HUES48 (cell line): Measurements from ENCODE around the gene CHST15.

ENCODE experiments used
- H3K27ac ChIP-seq: one replicate; pipeline ENCODE4 v1.7.0; 2013; ENCODE audit warnings: low read depth, low read length, inconsistent platforms
- H3K27me3 ChIP-seq: 2 replicates; pipeline ENCODE4 v1.6.1; 2013; ENCODE audit warnings: mild to moderate bottlenecking, low read length; ENCODE audit not compliant: control insufficient read depth, insufficient read depth
- H3K36me3 ChIP-seq: 2 replicates; pipeline ENCODE4 v1.6.1; 2013; ENCODE audit warnings: low read length; ENCODE audit not compliant: control insufficient read depth, insufficient read depth
- H3K4me1 ChIP-seq: 2 replicates; pipeline ENCODE4 v1.6.1; 2013; ENCODE audit warnings: mild to moderate bottlenecking, low read length; ENCODE audit not compliant: control insufficient read depth, insufficient read depth
- H3K4me3 ChIP-seq: 2 replicates; pipeline ENCODE4 v1.5.1; 2013; ENCODE audit warnings: mild to moderate bottlenecking, low read depth, low read length
- H3K9ac ChIP-seq: 2 replicates; pipeline ENCODE4 v1.6.1; 2013; ENCODE audit warnings: mild to moderate bottlenecking, low read depth, low read length, moderate library complexity
- H3K9me3 ChIP-seq: 2 replicates; pipeline ENCODE4 v1.6.1; 2013; ENCODE audit warnings: low read length; ENCODE audit not compliant: control insufficient read depth, insufficient read depth

The CHST15 gene

GRCh38 chr10:124071141-124071540 is 22.3 kb downstream of the CHST15 start:
- Histone ChIP-seq H3K36me3 (no peaks in the 10 kb centered on the region), H3K9me3 (no peaks in the 10 kb centered on the region), H3K4me1 (peaks cover 46% of the 10 kb centered on the region), H3K27me3 (no peaks in the 10 kb centered on the region), H3K4me3 (no peak overlapping the region), H3K27ac (no peak overlapping the region), H3K9ac (no peak overlapping the region)

DNA sequence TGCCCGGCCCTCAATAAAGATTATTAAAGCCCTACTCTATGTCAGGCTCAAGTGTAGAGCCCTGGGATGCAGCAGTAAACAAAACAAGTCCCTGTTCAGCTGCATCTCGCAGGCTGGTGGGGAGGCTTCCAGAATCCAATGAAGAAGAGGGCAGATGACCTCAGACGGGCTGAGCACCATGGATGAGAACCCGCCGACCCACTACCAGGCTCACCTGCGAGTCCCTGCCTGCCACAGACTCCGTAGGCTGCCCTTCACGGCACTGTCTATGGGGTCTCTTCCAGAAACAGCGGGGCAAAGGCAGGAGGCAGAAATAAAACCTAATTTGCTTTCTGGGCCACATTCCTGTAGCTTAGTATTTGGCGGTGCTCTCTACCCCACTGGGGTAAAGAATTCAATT is 22.7 kb downstream of the CHST15 start:
- Histone ChIP-seq H3K9me3 (no peaks in the 10 kb centered on the region), H3K27ac (no peak overlapping the region), H3K9ac (no peak overlapping the region), H3K4me1 (peaks cover 46% of the 10 kb centered on the region), H3K36me3 (no peaks in the 10 kb centered on the region), H3K27me3 (no peaks in the 10 kb centered on the region), H3K4me3 (no peak overlapping the region)

DNA sequence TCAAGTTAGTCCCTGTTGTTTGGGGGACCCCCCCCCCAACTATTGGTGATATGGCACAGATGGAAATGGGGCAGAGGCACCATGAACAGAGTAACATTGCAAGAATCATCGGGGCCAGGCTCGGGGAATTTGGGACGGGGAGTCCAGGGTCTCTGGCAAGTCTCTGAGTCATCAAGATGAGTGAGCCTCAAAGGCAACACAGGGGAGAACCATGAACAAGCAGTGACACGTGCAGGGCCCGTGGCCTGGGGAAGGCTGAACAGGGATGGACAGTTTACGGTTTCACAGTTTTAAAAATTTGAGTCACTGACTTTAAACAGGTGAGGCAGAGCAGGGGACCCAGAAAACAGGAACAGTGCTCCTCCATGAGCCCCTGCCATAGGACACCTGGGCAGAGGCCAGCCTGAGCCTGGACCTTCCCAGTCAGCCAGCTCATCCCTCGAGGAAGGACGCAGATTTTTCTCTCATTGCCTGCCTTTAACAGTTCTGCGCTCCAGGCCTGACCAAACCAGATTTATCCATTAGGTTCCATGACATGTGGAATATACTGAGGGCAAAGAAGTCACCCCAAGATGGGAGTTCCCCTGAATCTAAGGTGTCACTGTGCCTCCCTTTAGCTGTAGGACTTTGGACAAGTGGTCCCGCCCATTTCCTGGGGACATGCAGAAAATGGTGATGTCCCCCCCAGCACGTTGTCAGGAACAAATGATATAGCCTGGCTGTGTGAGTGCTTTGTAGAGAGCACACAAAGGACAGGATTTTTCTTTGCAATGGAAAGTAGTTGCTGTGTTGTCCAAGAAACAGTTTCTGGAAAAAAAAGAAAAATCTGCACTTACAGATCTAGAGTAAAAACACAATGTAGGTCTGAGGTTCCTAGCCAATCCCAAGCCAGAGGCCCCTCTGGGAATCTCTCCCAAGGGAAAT is 23.8 kb downstream of the CHST15 start:
- H3K27me3 ChIP-seq, result no peaks in the 10 kb centered on the region
- no peak overlapping the region for H3K27ac ChIP-seq
- H3K9ac ChIP-seq, result no peak overlapping the region
- no peaks in the 10 kb centered on the region for H3K36me3 ChIP-seq
- H3K4me1 ChIP-seq, result peaks cover 48% of the 10 kb centered on the region
- H3K9me3 ChIP-seq, result no peaks in the 10 kb centered on the region
- no peak overlapping the region for H3K4me3 ChIP-seq

DNA sequence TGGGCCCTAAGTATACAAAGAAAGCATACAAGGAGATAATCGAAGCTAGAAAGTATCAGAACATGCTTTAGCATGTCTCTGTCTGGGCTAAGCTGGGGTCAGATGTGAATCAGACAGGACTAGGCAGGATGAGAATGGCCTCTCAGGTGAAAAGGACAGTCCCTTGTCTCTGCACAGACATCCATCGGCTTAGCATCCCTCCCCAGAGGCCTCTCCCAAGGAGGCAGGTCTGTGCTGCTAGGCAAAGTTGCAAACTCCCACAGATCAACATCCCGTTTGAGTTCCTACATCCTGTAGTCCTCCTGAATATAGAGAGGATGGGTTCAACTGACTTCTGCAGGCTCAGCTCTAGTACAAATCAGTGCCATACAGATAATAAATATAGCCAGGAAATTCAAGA is 24.5 kb downstream of the CHST15 start:
- no peaks in the 10 kb centered on the region for H3K9me3 ChIP-seq
- H3K27ac ChIP-seq, result no peak overlapping the region
- no peak overlapping the region for H3K4me3 ChIP-seq
- no peaks in the 10 kb centered on the region for H3K36me3 ChIP-seq
- peaks cover 48% of the 10 kb centered on the region for H3K4me1 ChIP-seq
- no peaks in the 10 kb centered on the region for H3K27me3 ChIP-seq
- H3K9ac ChIP-seq, result no peak overlapping the region

- H3K36me3 ChIP-seq, result no peaks in the 10 kb centered on the region
- no peak overlapping the region for H3K4me3 ChIP-seq
- no peaks in the 10 kb centered on the region for H3K9me3 ChIP-seq
- no peak overlapping the region for H3K9ac ChIP-seq
- H3K27ac ChIP-seq, result no peak overlapping the region
- peaks cover 48% of the 10 kb centered on the region for H3K4me1 ChIP-seq
- no peaks in the 10 kb centered on the region for H3K27me3 ChIP-seq
Observed at GRCh38 chr10:124067825-124068400, 25.5 kb downstream of the CHST15 start.

GRCh38 chr10:124066781-124067714 is 26.4 kb downstream of the CHST15 start:
- Histone ChIP-seq H3K4me3 (no peak overlapping the region), H3K4me1 (peaks cover 45% of the 10 kb centered on the region), H3K9ac (no peak overlapping the region), H3K27me3 (no peaks in the 10 kb centered on the region), H3K9me3 (no peaks in the 10 kb centered on the region), H3K27ac (peak overlapping the region; percentile 9), H3K36me3 (no peaks in the 10 kb centered on the region)

- Histone ChIP-seq H3K9me3 (no peaks in the 10 kb centered on the region), H3K9ac (0 out of 2 replicates have a peak overlapping the region, but pooled peaks have one; percentile 42), H3K36me3 (no peaks in the 10 kb centered on the region), H3K4me1 (peaks cover 39% of the 10 kb centered on the region), H3K27ac (peak overlapping the region; percentile 40), H3K27me3 (no peaks in the 10 kb centered on the region), H3K4me3 (no peak overlapping the region)
Observed at GRCh38 chr10:124066126-124066700, 27.2 kb downstream of the CHST15 start.

DNA sequence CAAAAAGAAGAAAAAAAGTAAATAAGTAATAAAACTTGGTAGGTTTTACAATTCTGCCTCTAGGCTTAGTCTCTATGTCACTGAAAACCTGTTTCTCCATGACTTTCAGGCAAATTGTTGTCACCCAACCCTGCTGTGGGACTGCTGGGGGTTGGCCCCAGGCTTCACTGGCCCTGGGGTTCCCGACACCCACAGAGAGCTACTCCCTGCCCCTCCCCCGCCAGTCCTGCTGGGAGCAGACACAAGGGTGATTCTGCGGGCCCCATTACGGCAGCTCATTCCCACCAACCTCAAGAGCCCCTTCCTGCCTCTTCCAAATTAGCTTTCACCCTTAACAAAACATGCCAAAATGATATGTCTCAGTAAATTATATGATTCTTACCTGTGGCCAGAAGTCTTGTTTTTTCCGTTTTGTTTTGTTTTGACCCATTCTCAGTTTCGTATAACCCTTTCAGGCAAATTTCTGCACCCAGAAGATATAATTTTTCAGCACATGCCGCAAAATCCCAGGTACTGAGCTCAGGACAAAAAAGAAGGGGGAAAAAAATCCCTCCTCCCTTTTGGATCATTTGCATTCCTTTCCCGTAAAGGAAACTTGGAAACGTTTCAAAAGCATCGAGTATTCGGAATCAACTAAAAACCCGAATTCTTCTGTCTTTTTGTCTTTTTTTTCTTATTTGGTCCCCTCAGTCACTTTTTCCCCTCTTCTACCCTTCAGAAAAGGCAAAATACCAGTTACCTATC is 27.8 kb downstream of the CHST15 start:
- Histone ChIP-seq H3K27ac (peak overlapping the region; percentile 40), H3K36me3 (no peaks in the 10 kb centered on the region), H3K9ac (peak overlapping the region; percentile 42; the same call in 1 of the 2 replicates), H3K9me3 (no peaks in the 10 kb centered on the region), H3K4me3 (peak overlapping the region; percentile 27; the same call in 1 of the 2 replicates), H3K27me3 (no peaks in the 10 kb centered on the region), H3K4me1 (peaks cover 38% of the 10 kb centered on the region)

DNA sequence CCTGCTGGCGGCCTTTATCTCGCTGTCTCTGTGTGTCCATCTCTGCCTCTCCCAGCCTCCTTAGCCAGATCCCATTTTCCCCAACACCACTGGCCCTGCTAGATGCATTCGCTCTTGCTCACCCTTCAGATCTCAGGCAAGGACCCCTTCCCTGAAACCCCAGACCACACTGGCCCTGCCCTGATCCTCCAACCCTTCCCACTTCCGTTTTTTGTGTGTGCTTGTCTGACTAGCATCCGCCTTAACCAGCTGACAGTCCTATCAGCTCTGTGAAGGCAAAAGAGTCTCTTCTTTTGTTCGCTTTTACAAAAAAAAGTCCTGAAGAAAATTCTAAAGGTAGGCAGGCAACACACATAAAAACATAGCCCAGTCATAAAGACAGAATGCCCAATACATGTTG is 28.7 kb downstream of the CHST15 start:
- no peaks in the 10 kb centered on the region for H3K36me3 ChIP-seq
- no peak overlapping the region for H3K9ac ChIP-seq
- H3K4me3 ChIP-seq, result no peak overlapping the region
- H3K27ac ChIP-seq, result no peak overlapping the region
- peaks cover 32% of the 10 kb centered on the region for H3K4me1 ChIP-seq
- H3K27me3 ChIP-seq, result no peaks in the 10 kb centered on the region
- no peaks in the 10 kb centered on the region for H3K9me3 ChIP-seq
